ENCODE results near the gene EVI5. TPM values are rescaled to one million over a fixed set of nuclear protein-coding genes. Genes with fewer than 3 reads are reported as not detected.

EVI5 gene
- polyA plus RNA-seq, 2 of the 4 experiments (the other 2 are of a cell fraction), result 10.2 to 10.4 TPM

GRCh38 chr1:92754000-92754718 is 30.7 kb downstream of the EVI5 start:
- CTCF ChIA-PET, result interaction anchor here (0.9 kb wide), 1 partner anchor 9 kb away, joined by 3 read pairs; no protein-coding TSS in a partner anchor

GRCh38 chr1:92752719-92753118 is 32.2 kb downstream of the EVI5 start:
- H3K27ac ChIP-seq, result no peak overlapping the region

More at GRCh38 chr1:92754000-92754718, 30.7 kb downstream of the EVI5 start:
- Histone ChIP-seq H3K4me3 (no peak overlapping the region), H3K9me3 (no peaks in the 10 kb centered on the region), H3K4me1 (no peaks in the 10 kb centered on the region), H3K27ac (no peak overlapping the region), H3K4me2 (no peak overlapping the region)
- no peak for DNase-seq (ENCODE audit: low read depth in 1 of 2, low spot score in 1 of 2)
- no peak for ATAC-seq
- no peak for TF ChIP-seq ZNF302 (CRISPR knock-in tag; IDR thresholded peaks at IDR 0.05)
- no peak for FAIRE-seq
- 83% methylated on average over 1 of the region's 1 CpG for WGBS (ENCODE audit: missing lambda C conversion rate)
- POLR2A ChIA-PET, result no interaction called here

DNA sequence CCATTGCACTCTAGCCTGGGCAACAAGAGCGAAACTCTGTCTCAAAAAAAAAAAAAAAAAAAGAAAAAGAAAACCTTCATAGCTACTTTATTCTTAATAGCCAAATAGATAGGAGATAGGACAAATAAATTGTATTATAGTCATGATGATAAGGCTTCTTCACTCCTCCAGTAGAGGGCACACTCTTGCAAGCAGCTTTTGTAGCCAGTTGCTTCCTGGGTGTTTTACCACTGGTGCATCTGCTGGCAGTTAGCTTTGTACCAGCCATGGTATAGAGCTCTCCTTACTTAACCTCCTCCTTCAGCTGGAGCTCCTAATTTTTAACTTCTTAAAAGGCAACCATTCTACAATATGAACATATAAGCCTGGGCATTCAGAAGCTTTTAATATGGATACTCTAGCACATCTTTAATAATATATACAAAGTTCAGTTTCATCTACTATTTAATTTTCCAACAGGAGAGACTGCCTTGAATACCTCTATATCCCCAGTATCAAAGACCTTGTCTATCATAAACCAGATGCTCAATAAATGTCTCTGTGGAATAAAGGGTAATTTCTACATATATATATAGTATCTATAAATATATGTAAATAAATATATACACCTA is 35.8 kb downstream of the EVI5 start:
- no peaks in the 10 kb centered on the region for H3K4me1 ChIP-seq
- peak; percentile 66 to 85; a peak in 5 of 6 replicates for ATAC-seq
- H3K9me3 ChIP-seq, result no peaks in the 10 kb centered on the region
- DNase-seq (ENCODE audit: low read depth in 1 of 2, low spot score in 1 of 2), result peak; percentile 36 to 70
- CTCF ChIA-PET, result interaction anchor here (0.6 to 2.5 kb wide), 16 partner anchors 12 to 439 kb away, joined by 3 to 13 read pairs (median 4); partner anchors contain the start of gene RPL5
- no peak for FAIRE-seq
- POLR2A ChIA-PET, result interaction anchor here (0.8 to 1.3 kb wide), 3 partner anchors 35 to 83 kb away, joined by 3 to 6 read pairs (median 5); partner anchors contain the start of genes EVI5 and RPL5
- H3K27ac ChIP-seq, result no peak overlapping the region
- WGBS (ENCODE audit: missing lambda C conversion rate), result 83% methylated on average over 1 of the region's 1 CpG
- H3K4me2 ChIP-seq, result no peak overlapping the region
- no peak overlapping the region for H3K4me3 ChIP-seq
- TF ChIP-seq HES2 (IDR thresholded peaks at IDR 0.05), result no peak
- peak; percentile 37 to 69; a peak in 4 of 5 replicates for TF ChIP-seq RAD21 (conservative IDR thresholded peaks at IDR 0.05 in 1 of 2, IDR thresholded peaks at IDR 0.05 in 1 of 2)
- no peak for TF ChIP-seq EHF (CRISPR knock-in tag; IDR thresholded peaks at IDR 0.05)
- no peak for TF ChIP-seq HOXB5 (CRISPR knock-in tag; IDR thresholded peaks at IDR 0.05)
- TF ChIP-seq FOSB (CRISPR knock-in tag; IDR thresholded peaks at IDR 0.05), result no peak
- TF ChIP-seq HMGXB4 (CRISPR knock-in tag; IDR thresholded peaks at IDR 0.05; ENCODE audit: borderline replicate concordance), result no peak
- TF ChIP-seq ZSCAN20 (CRISPR knock-in tag; IDR thresholded peaks at IDR 0.05), result no peak
- no peak for TF ChIP-seq FOSL2 (IDR thresholded peaks at IDR 0.05)
- no peak for TF ChIP-seq FOSL2 (CRISPR knock-in tag; IDR thresholded peaks at IDR 0.05)
- 0 out of 3 replicates have a peak, but pooled peaks have one; percentile 29 for TF ChIP-seq SMC3 (IDR thresholded peaks at IDR 0.05)

More at GRCh38 chr1:92752719-92753118, 32.2 kb downstream of the EVI5 start:
- CTCF ChIA-PET, result no interaction called here
- DNase-seq (ENCODE audit: low read depth in 1 of 2, low spot score in 1 of 2) (no peak), FAIRE-seq (no peak), ATAC-seq (no peak)
- H3K9me3 ChIP-seq, result no peaks in the 10 kb centered on the region
- POLR2A ChIA-PET, result no interaction called here
- no peak overlapping the region for H3K4me3 ChIP-seq
- no peak overlapping the region for H3K4me2 ChIP-seq
- no peaks in the 10 kb centered on the region for H3K4me1 ChIP-seq
- 66% methylated on average over 3 of the region's 3 CpGs for WGBS (ENCODE audit: missing lambda C conversion rate)
- TF ChIP-seq CBX2 (IDR thresholded peaks at IDR 0.05; ENCODE audit: borderline replicate concordance, low read depth), result no peak
- no peak for TF ChIP-seq CEBPB (IDR thresholded peaks at IDR 0.05)
- no peak for TF ChIP-seq PBX3 (IDR thresholded peaks at IDR 0.05)
- TF ChIP-seq NR3C1 (IDR thresholded peaks at IDR 0.05), result no peak
- TF ChIP-seq EHMT2 (IDR thresholded peaks at IDR 0.05; ENCODE audit: low read depth), result no peak
- no peak for TF ChIP-seq BHLHE40 (IDR thresholded peaks at IDR 0.05; ENCODE audit: low read depth, low read length)
- TF ChIP-seq HOXA7 (CRISPR knock-in tag; IDR thresholded peaks at IDR 0.05), result no peak
- TF ChIP-seq JUNB (IDR thresholded peaks at IDR 0.05), result no peak
- no peak for TF ChIP-seq HDAC2 (IDR thresholded peaks at IDR 0.05)
- no peak for TF ChIP-seq RAD21 (conservative IDR thresholded peaks at IDR 0.05 in 1 of 2, IDR thresholded peaks at IDR 0.05 in 1 of 2)
- no peak for TF ChIP-seq ATOH8 (CRISPR knock-in tag; IDR thresholded peaks at IDR 0.05; ENCODE audit: low read depth)
- no peak for TF ChIP-seq GATA3 (IDR thresholded peaks at IDR 0.05; ENCODE audit: borderline replicate concordance)
- TF ChIP-seq HES2 (IDR thresholded peaks at IDR 0.05), result no peak
- TF ChIP-seq HMGXB4 (CRISPR knock-in tag; IDR thresholded peaks at IDR 0.05; ENCODE audit: borderline replicate concordance), result no peak
- no peak for TF ChIP-seq TP53 (CRISPR knock-in tag; IDR thresholded peaks at IDR 0.05)
- TF ChIP-seq SMC3 (IDR thresholded peaks at IDR 0.05), result no peak
